ENCODE measurements around the gene COMMD8.

DNA sequence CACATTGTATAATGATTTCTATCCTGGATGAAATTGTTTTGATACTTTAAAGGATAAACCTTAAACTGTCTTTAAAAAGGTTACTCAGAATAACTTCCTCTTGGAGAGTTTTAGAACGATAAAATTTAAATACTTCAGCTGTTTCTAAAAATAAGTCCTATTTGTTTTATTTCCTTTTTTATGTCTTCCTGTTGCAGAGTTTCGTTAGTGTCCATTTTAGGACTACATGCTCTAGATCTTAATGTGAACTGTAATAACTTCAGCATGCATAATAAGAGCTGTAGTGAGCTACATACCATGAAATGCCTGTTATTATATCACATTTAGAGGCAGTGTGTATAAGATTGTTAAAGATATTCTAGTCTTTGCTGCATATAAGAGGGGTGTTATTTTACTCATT is 36.2 kb upstream of the COMMD8 start:
- TF ChIP-seq NFRKB (IDR thresholded peaks at IDR 0.05) (no peak), FOXM1 (IDR thresholded peaks at IDR 0.05; ENCODE audit: borderline replicate concordance) (no peak), ZNF384 (IDR thresholded peaks at IDR 0.05) (no peak)
